NCI-H82 treated with DMSO at 0.1 percent for 48 hours (cell line): ENCODE measurements around the gene PRDM1.
"Not testable (repeated sequence)": the region's sequence is repeated elsewhere in the genome, so short reads cannot be mapped to it uniquely, and the experiment has no call there.

Experiments
- DNase-seq: peaks from one replicate; lab custom pipeline; 2025; ENCODE audit not compliant: unreplicated experiment; lab: John Stamatoyannopoulos, UW

Gene PRDM1

DNA sequence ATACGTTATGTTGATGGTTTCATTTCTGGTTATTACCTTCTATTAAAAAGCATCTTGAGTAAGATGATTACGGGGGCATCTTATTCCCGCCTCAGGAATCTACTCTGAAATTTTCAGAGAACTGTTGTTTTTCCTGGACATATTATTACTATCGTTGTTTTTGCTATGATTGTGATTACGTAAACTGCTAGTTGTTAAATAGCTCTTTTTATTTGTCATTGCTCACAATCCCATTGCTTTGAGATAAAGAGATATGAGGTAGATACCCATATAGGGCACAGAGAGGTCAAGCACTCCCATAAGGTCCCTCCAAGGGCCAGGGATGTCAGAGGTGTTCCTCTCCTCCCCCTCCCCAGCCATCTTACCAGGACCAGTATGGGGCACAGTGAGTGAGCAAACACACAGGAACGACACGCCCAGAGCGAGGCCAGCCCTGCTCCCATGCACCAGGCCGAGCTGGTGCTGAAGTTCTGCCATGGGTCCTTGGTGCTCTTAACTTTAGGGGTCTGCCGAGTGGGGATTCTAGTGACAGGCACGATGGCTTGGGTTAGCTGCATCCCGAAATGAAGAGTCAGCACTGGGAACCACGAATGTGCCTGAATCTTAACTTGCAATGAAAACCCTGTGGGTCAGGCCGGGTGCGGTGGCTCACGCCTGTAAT lies 49.9 kb downstream of the PRDM1 start:
- DNase-seq: no peak

DNA sequence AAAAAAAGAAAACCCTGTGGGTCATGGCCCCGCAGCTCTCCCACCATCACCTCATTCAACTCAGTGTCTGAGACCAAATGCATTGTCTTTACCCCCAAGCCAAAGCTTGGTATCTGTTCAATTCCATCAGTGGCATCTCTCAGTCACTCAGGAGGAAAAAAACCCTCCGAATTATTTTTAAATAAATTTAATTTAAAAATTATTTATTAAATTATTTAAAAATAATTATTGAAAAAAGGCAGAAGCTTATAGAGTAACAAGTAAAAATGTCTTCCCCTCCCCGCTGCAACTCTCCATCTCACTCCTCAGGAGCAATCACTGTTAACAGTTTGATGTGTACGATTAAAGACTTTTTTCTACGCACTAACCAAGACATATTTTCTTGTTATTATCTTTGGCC lies 50.7 kb downstream of the PRDM1 start:
- no peak for DNase-seq

DNA sequence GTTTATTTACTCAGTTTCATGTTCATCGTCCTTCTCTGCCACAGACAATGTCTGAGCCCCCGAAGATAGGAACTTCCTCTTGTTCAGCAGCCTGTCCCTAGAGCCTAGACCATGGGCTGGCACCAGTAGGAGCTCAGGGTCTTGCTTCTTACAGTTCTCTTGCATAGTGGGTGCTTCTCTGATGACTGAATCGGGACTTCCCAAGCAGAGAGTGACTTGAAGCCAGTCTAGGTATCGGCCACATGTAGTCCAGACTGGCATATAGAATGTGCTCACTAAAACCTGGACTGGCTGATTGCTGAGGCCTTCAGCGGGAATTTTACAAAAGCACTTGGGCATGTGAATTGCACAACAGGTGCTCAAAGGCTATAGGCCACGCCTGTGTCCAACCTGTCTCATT lies 52.0 kb downstream of the PRDM1 start:
- DNase-seq: no peak

DNA sequence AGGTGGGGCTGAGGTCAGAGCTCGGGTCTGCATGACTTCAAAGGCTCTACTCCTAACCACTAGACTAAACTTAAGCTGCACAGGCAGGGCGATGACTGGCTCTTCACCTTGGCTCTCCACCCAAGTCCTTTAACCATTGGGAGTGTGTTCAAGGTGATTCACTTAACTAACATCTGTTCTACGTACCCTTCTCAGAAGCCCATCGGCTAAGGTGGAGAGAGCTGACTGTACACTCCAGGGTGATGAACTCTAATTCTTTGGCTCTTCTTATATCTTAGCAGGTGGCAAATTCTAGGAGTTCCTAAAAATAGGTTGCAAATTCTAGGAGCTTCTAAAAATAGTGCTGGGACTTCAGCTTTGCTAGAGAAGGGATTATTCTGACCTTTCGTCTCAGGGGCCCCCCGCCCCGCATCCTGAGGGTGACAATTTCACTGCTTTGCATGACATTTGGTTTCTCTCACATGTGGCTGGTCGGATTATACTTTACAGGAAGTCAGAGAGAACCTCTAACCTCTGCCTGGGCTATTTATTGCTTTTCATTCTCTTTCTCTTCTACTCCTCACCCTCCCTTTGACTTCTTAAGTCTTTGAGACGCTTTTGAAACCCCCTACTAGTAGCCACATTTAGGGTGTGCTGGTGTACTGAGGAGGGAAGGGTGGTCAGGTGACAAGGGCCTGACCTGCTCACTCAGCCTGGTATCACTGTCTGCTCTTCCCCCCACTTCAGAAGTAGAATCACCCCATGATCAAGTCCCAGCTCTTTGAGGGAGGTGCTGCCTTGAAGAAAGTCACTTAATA lies 55.5 kb downstream of the PRDM1 start:
- no peak for DNase-seq

DNA sequence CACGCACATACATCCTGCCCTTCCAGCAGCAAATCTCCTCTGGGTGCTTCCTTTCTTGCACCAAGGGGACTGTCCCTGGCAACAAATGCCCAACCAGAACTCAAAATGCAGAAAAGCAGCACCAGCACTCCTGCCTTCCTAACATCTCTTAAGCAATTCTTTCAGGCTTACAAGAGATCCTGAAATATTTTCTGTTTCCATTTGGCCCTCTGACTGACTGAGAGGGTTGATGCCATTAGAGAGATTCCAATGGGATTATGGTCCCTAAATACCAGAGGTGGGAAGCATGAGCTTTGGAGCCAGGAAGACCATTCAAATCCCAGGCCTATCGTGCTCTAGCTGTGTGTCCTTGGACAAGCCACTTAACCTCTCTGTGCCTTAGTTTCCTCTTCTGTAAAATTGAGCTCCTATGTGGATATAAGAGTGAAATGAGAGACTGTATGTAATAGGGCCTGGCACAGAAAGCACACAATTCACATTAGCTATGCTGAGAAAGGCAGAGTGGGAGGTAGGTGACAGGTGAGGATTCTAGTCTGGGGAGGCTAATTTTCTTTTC lies 56.8 kb downstream of the PRDM1 start:
- DNase-seq: no peak

DNA sequence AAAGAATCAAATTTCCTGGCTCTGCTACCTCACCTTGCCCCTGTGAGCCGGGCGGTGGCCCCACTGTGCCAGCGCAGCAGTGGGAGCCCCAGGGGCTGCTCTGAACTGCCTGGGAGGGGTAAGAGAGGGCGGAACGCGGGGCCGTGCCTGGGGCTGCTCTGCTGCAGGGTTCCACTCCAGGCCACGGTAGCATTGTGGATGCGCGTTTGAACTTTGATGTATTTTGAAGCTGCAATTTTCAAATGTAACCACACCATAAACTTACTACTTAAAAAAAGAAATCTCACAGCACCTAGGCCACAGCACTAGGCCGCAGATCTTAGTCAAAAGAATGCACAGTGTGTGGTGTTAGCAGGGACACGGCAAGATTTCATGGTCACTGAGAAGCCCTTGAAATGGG lies 57.5 kb downstream of the PRDM1 start:
- DNase-seq: no peak

DNA sequence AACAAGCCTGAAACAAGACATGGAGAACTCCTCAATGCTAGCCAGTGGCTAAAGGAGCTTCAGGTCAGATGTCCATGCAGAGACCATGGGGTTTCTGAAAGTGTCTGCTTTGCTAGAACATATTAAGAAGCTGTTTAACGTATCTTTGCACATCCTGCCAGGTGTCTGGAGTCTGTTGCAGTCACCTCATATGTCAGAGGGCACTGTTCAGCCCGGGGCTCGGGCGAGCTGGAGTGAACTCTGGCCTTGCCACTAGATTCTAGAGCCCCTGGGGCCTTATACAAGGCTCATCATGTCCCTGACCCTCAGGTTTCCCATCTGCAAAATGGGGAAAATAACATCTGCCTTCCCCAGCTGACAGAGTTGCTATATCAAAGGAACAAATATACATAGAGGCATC lies 59.0 kb downstream of the PRDM1 start:
- DNase-seq: no peak

DNA sequence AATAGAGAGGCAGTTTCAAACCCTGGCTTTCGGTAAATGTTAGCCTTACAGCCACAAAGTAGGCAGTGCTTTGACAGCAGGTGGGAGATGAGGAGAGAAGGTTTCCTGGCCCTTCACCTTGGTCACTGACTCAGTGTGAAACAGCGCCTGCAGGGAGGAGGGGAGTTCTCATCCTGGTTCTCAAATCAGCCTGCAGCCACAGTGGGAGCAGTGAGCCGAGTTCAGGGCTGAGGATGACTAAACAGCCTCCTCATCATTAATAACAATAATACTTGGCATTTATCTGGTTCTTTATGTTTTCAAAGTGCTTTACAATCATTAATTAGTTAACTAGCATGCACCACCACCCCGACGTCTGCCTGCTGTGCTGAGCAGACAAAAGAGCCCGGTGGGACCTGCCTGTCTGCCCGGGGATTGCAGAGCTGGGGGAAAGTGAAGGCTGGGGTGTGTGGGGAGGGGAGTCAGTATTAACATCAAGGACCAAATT lies 59.6 kb downstream of the PRDM1 start:
- no peak for DNase-seq

DNA sequence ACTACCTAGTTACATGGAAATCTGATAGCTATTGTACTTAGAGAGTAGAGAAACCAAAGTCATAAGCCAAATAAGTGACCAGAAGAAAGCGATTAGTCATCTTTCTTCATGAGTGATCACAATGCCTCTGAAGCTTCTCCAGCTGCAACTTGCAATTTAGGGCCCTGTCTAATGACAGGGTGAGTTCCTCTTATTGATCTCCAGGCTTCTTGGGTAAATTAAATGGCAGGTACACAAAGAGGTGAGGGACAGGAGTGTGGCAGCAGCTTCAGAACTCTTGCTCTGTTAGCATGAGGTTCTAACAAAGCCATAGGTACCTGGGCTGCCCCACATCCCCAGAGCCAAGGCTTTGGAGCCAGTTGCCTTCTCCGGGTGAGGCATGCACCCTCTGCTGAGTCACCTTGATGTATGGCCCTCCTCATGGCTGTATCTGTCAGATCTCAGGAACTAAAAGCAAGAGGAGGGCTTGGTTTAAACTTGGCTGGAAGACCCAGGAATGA lies 60.8 kb downstream of the PRDM1 start:
- no peak for DNase-seq

DNA sequence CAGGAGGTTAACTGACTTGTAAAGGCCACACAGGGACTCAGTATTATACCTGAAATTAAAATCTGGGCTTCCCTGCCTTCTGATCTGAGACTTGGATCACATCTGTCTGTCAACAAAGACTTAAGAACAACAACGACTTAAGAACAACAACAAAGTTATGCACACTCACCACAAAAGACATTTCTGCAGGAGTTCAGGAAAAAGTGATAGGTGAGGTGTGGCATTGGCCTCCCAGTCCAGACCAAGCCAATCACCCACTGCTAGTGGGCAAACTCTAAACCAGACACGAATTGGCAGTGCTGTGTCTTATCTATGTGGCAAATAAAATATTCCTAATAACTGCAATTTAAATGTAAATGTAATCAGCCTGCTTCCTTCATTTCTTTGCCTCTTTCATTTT lies 61.3 kb downstream of the PRDM1 start:
- DNase-seq: no peak

DNA sequence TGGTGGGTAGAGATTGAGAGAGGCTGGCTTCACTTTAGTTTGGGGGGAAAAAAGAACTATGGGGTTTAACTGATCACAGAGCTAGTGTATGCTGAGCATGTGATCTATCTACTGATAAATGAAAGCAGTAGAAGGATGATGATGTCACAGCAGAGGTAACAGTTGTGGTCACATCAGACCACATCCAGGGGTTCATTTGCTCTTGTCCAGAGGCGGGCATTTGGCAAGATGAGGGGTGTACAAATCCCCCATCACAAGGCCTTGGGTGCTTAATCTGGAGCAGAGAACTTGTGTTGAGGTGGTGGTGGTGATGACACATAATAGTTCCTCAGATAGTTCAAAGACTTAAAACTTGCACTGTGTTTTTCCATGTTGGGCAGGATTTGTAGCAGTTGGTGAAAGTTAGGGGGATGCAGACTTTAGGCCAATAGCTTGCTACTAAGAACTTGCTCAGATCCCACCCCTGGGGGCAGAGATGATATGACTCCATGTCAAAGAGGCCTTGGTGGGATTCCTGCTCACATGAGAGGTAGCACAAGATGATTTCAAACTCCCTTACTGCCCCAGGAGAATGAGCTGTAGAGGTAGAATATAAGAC lies 63.4 kb downstream of the PRDM1 start:
- no peak for DNase-seq

DNA sequence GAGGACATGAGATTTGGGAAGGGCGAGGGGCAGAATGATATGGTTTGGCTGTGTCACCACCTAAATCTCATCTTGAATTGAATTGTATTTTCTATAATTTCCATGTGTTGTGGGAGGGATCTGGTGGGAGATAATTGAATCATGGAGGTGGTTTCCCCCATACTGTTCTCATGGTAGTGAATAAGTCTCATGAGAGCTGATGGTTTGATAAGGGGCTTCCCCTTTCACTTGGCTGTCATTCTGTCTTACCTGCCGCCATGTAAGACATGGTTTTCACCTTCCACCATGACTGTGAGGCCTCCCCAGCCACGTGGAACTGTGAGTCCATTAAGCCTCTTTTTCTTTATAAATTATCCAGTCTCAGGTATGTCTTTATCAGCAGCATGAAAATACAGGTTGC lies 66.3 kb downstream of the PRDM1 start:
- DNase-seq: not testable (repeated sequence)

DNA sequence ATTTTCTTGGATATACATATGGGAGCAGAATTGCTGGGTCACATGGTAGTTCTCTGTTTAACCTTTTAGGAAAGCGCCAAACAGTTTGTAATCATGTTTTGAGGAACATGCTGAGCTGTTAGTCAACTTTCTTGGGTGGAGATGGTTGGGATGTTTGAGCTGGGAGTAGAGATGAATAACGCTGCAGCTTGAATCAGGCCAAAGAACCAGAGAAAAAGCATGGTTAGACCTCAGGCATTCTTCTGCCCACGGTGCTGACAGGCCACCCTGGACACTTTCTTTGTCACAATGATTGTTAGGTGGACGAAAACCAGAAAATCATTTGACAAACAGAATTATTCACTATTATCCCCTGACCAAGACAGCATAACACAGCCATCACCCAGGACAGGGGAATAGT lies 66.8 kb downstream of the PRDM1 start:
- no peak for DNase-seq

DNA sequence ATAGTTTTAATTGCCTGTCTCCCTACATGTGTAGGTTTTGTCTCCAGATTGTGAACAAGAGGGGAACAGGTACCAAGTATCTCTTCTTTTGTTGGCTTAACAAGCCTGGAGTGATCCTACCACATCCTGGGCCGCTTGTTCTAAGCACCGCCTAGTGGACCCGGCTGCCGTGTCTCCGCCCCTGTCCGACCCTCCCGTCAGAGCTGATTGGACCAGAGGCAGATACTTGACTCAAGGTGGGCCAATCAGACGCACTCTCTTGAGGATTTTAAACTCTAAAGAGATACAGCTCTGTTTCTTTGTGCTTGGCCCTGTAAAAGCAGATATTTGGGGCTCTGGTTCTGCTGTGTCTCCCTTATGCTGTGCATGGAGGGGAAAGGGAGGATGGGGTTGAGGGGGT lies 68.2 kb downstream of the PRDM1 start:
- DNase-seq: no peak

DNA sequence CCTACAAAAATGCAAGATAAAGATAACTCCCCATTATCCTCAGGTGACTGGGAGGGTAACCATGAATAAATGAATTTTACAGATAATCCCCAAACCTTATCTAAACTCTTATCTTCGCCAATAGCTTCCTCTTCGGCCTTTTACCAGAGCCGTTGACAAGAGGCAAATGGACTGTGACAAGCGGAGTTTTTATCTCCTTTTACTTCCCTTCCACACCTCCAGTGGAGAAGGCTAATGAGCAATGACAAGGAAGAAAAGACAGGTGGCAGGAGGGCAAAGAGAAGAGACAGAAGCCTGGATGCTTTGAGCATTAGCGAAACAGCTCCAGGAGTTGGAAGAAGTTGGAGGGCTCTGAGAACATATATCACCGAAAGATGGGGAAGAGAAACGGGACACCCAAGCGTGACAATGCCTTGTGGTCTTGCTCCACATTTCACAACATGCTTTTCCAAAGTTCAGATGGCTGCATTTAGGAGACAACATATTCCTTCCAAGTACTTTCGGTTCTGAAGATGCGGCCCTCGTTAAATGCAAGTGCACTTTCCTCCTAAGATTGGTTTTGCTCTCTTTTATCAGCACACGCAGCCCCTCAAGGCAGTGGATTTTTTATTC lies 69.2 kb downstream of the PRDM1 start:
- no peak for DNase-seq

DNA sequence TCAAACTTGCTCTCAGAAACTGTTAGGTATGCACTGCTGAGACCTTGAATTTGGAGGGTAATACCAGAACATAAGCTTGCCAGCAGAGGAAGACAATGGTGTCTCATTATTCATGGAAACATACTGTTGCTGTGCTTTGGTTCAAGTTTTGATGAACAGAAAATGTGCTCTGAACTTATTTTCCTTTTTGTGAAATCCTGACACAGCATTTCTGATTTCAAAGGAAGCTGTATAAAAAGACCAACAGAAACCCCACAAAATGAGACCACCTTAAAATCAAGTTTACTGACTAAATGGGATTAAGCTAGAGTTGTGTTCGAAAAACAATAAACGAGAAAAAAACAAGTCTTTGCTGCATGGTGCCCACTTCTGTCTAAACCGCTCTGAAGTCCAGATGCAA lies 70.3 kb downstream of the PRDM1 start:
- no peak for DNase-seq

DNA sequence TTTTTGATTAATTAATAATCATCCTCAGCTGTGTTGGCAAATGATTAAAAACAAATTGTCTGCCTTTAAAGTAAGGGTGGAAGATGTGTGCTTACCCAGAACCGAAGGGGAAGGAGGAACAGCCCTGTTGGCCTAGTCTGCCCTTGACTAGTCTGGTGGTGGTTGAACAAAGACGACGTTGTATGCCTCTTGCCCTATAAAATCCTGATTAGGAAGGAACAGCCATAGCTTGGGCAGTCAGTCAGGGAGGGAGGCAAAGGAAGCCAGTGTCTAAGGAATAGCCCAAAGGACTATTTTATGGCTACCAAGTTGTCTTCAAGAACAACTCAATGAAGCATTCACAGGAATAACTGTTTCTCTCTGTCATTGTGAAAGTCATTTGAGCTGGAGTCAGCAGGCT lies 70.7 kb downstream of the PRDM1 start:
- DNase-seq: no peak

DNA sequence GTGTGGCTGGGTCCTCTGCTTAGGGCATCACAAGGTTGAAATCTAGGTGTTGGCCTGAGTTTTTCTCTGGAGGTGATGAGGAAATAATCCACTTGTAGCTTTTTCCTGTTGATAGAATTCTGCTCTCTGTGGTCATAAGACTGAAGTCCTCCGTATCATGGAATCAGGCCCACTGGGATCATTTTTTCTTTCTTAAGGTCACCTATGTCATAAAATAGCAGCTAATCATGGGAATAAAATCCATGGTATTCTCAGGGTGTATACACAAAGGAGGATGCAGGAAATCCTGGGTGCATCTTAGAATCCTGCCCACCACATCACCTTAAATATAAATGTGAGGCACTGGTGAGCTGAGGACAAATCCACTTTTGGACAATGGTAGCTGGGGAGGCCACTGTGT lies 72.7 kb downstream of the PRDM1 start:
- no peak for DNase-seq
